NCI-H2171 treated with DMSO at 0.1 percent for 48 hours (cell line): ENCODE results near the gene OAT.

Experiments used
- DNase-seq: peaks from one replicate; lab custom pipeline; 2025; lab: John Stamatoyannopoulos, UW

OAT gene

DNA sequence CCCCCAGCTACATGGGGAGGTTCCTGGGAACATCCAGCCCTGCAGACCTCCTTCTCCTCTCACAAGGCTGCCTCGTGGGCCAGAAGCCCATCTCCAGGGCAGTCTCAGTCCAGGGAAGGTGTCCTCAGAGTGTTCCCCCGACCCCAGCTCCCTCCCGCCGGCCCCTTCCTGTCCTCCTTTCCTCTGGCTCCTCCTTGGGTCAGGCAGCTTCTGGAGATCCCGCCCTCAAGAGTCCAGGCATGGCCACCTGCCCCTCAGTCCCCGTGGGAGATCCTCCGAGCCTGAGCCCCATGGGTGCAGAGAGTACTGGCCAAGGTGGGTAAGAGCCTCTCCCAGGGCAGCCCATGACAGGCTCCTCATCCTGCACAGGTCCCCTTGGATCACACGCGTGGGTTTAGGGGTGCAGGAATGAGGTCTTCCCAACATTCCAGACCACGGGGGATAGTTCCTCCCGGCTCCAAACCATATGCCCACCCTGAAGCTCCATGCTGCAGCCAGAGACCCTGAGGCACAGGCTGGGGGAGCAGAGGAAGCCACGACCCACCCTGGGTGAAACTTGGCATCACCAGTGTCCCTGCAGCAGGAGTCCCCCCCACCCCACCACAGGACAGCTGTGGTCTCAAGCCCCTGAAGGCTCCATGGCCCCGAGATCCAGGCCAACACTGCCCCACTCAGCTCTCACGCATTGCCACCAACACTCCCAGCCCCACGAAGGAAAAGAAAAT is 65.5 kb downstream of the OAT start:
- no peak for DNase-seq

DNA sequence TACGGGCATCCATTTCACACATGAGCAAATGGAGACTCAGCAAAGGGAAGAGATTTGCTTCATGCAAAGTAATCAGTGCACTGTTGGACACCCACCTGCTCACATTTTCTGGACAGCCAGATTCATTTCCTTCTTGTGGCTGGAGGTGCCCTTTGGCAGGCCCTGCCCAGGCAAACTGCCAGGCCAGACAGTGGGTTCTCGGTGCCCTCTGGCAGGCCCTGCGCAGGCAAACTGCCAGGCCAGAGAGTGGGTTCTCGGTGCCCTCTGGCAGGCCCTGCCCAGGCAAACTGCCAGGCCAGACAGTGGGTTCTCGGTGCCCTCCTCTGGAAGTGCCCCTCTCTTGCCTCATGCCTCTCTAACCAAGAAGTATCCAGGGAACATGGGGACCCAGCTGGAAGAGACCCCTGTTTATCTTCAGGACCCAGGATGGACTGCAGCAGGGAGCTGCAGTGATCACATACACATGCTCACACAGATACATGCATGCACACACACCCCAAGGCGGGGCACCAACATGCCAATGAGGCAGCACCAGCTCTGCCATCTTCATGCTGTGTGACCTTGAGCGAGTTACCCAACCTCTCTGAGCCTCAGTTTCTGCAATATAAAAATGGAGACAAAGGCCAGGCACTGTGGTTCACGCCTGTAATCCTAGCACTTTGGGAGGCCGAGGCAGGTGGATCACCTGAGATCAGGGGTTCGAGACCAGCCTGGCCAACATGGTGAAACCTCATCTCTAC is 67.1 kb downstream of the OAT start:
- DNase-seq = no peak

DNA sequence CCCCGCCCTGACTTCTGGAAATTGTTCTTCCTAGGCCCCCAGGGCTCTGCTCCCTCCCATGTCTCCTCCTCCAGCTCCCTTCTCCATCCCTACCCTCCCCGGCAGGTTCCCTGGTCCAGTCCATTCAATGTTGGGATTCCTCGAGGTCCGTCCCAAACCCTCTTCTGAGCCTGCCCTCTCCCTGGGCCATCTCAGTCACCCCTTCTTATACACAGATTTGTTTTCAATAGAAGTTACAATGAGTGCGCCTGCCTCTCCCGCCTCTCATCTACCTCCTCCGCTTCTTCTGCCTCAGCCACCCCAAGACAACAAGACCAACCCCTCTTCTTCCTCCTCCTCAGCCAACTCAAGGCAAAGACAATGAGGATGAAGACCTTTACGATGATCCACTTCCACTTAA is 67.9 kb downstream of the OAT start:
- no peak for DNase-seq

DNA sequence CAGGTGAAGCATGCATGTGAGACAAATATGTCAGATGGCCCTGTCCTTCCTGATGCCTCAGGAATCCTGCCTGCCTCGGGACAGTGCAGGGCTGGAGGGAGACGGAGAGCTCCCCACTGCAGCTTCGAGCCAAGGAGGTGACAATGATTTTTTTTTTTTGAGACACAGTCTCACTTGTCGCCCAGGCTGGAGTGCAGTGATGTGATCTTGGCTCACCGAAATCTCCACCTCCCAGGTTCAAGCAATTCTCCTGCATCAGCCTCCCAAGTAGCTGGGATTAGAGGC is 68.8 kb downstream of the OAT start:
- no peak for DNase-seq

DNA sequence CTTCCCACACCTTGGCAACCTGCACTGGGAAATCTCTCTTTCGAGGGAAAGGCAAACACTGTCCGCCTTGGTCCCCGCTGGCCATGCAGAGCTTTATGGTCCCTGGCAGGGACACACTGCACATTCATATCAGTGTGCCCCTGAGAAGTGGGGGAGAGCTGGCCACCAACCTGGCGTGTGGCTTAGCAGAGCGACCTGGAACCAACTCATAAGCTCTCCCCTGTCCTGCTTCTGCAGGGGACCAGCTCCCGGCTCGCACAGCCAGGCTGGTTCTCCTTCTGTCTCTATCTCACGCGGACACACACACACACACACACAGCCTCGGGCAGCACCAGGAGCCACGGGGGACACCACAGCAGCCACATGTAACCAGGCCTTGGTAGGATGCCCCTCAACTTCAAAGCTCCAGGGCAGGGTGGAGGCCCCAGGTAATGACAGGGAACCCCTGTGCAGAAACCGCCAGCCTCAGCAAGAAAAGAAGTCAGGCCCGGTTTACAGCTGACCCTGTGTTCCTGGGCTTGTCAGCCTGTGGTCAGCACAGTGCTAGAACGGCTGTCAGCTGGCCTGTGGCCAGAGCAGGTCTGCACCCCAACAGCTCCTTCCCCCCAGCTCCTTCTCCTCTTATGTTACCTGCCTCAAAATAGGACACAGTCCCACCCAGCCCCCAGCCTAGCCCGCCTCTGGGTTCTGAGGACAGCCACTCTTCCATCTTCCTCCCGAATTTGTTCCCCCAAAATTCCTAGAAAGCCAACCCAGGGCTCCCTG is 69.3 kb downstream of the OAT start:
- DNase-seq = no peak

DNA sequence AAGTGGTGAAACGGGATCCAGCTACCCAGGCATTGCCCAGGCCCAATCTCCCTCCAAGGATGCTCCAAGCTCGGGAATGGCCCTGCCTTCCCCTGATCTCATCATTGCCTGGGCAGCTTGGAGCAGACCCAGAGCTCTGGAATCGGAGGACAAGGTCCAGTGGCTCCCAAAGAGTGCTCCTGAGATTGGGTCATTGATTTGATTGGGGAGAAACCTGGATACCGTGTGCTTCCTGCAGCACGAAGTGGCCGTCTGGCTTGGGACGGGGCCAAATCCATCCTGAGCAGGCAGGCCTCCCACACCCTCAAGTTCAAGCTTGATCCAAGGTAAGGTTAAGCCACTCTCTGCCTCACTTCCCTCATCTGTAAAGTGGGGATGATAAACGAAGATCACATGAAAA is 69.9 kb downstream of the OAT start:
- no peak for DNase-seq

DNA sequence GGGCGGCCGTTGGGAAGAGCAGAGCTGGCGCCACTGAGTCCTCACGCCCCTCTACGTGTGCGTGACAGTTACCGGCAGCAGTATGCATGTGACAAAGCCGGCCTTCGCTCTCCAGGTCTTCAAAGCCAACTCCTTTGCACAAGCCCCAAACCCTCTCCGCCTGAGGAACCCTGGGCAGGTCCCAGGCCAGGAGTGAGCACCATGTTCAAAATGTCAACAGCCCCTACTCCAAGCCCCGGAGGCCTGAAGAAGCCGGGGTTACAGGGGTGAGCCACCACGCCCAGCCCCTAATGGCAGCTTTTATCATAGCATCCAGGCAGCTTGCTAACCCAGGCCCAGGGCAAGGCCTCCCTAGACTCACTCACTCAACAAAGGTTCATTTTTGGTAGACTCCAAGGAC is 70.8 kb downstream of the OAT start:
- DNase-seq = no peak
